ENCODE measurements around the gene MORN5.

The MORN5 gene

GRCh38 chr9:122218935-122219855 lies 59.5 kb downstream of the MORN5 start:
- no peak for FAIRE-seq
- no peak for TF ChIP-seq CTCF (IDR thresholded peaks at IDR 0.05; ENCODE audit: insufficient read depth, missing control alignments)
- DNase-seq (ENCODE audit: insufficient read length, low spot score) = no peak

GRCh38 chr9:122219856-122220672 lies 60.4 kb downstream of the MORN5 start:
- no peak for FAIRE-seq
- TF ChIP-seq CTCF (IDR thresholded peaks at IDR 0.05; ENCODE audit: insufficient read depth, missing control alignments) = no peak
- DNase-seq (ENCODE audit: insufficient read length, low spot score) = no peak

GRCh38 chr9:122220673-122221182 lies 61.0 kb downstream of the MORN5 start:
- no peak for TF ChIP-seq CTCF (IDR thresholded peaks at IDR 0.05; ENCODE audit: insufficient read depth, missing control alignments)
- FAIRE-seq (no peak), DNase-seq (ENCODE audit: insufficient read length, low spot score) (no peak)

GRCh38 chr9:122221183-122221811 lies 61.6 kb downstream of the MORN5 start:
- FAIRE-seq (no peak), DNase-seq (ENCODE audit: insufficient read length, low spot score) (no peak)
- TF ChIP-seq CTCF (IDR thresholded peaks at IDR 0.05; ENCODE audit: insufficient read depth, missing control alignments) = no peak

- FAIRE-seq (no peak), DNase-seq (ENCODE audit: insufficient read length, low spot score) (no peak)
- TF ChIP-seq CTCF (IDR thresholded peaks at IDR 0.05; ENCODE audit: insufficient read depth, missing control alignments) = no peak
These were observed 63.1 kb downstream of the MORN5 start for GRCh38 chr9:122222791-122223190.

- TF ChIP-seq CTCF (IDR thresholded peaks at IDR 0.05; ENCODE audit: insufficient read depth, missing control alignments) = no peak
- FAIRE-seq (no peak), DNase-seq (ENCODE audit: insufficient read length, low spot score) (no peak)
These were observed 63.7 kb downstream of the MORN5 start for GRCh38 chr9:122223435-122223834.

Measured in D721Med (cell line).